CD4-positive, alpha-beta T cell treated with Interleukin-2 at 100 ng/mL for 4 hours (primary cell): Measurements from ENCODE around the gene GPR12.

ENCODE experiments used
- DNase-seq: peaks from one replicate; pipeline ENCODE4 v3.0.0-alpha.2; 2020; ENCODE audit warnings: low spot score

Gene GPR12

GRCh38 chr13:26759907-26760831 lies at the start of gene GPR12:
Gene GPR12, minus strand, starts transcription at chr13:26760786. Its CDS starts 959 bp downstream, at chr13:26759827.
- no peak for DNase-seq

- DNase-seq, result no peak
Observed at GRCh38 chr13:26810095-26810494, 49.5 kb upstream of the GPR12 start.

- no peak for DNase-seq
Observed at GRCh38 chr13:26806891-26807290, 46.3 kb upstream of the GPR12 start.

- DNase-seq, result no peak
Observed at GRCh38 chr13:26787961-26788360, 27.4 kb upstream of the GPR12 start.

GRCh38 chr13:26786651-26787295 lies 26.2 kb upstream of the GPR12 start:
- DNase-seq, result no peak

GRCh38 chr13:26785838-26786630 lies 25.4 kb upstream of the GPR12 start:
- DNase-seq, result peak; percentile 49

- no peak for DNase-seq
Observed at GRCh38 chr13:26784704-26785639, 24.4 kb upstream of the GPR12 start.

GRCh38 chr13:26780411-26780810 lies 19.8 kb upstream of the GPR12 start:
- no peak for DNase-seq

GRCh38 chr13:26779321-26779720 lies 18.7 kb upstream of the GPR12 start:
- no peak for DNase-seq

- DNase-seq, result no peak
Observed at GRCh38 chr13:26772531-26772930, 11.9 kb upstream of the GPR12 start.

GRCh38 chr13:26771796-26772195 lies 11.2 kb upstream of the GPR12 start:
- DNase-seq, result no peak

GRCh38 chr13:26762745-26763345 lies 2.3 kb upstream of the GPR12 start:
- no peak for DNase-seq

GRCh38 chr13:26760832-26761582 lies 421 bp upstream of the GPR12 start:
- DNase-seq, result no peak

GRCh38 chr13:26759249-26759906 lies 1.2 kb downstream of the GPR12 start:
- DNase-seq, result no peak

GRCh38 chr13:26758496-26759157 lies 2.0 kb downstream of the GPR12 start:
- DNase-seq, result no peak

GRCh38 chr13:26756961-26757360 lies 3.6 kb downstream of the GPR12 start:
- DNase-seq, result no peak

- no peak for DNase-seq
Observed at GRCh38 chr13:26752671-26753070, 7.9 kb downstream of the GPR12 start.

- no peak for DNase-seq
Observed at GRCh38 chr13:26749905-26750304, 10.7 kb downstream of the GPR12 start.

- DNase-seq, result no peak
Observed at GRCh38 chr13:26749285-26749684, 11.3 kb downstream of the GPR12 start.
